GM12878 (cell line): ENCODE measurements around the gene KRT73. TPM values are rescaled to one million over a fixed set of nuclear protein-coding genes. Genes with fewer than 3 reads are reported as not detected.

Experiments used
- ATAC-seq: fragments of 200-7000 bp; cut with Tn5 transposase; 3 replicates; pipeline ENCODE4 v1.9.1; 2020; ENCODE audit warnings: mild to moderate bottlenecking, moderate library complexity
- BruUV-seq: library from RNA; stranded (reverse); fragments of 400-500 nt; replicated peaks from 2 replicates; lab custom pipeline; 2021; lab: Mats Ljungman, UMichigan
- CTCF ChIA-PET: fragments of 300-600 bp; sonication (Branson Sonifier 250); formaldehyde crosslinking; extraction: SDS; loops from one replicate; lab custom pipeline; 2021; ENCODE audit warnings: inconsistent platforms; lab: Yijun Ruan, JAX
- POLR2A ChIA-PET: fragments of 350-600 bp; formaldehyde crosslinking; extraction: SDS; loops from one replicate; lab custom pipeline; 2021; ENCODE audit warnings: inconsistent platforms; lab: Charles Lee
- RAD21 ChIA-PET: fragments of 300-600 bp; sonication (Branson Sonifier 250); formaldehyde crosslinking; loops from one replicate; lab custom pipeline; 2023; ENCODE audit warnings: antibody characterized with exemption; ENCODE audit not compliant: unreplicated experiment; lab: Charles Lee
- SMC1A ChIA-PET: fragments of 300-600 bp; sonication (Branson Sonifier 250); formaldehyde crosslinking; loops from one replicate; lab custom pipeline; 2023; ENCODE audit not compliant: unreplicated experiment, uncharacterized antibody; lab: Charles Lee
- DNase-seq: peaks from one replicate; pipeline ENCODE4 v3.0.0-alpha.2; 2011; ENCODE audit warnings: low read depth, low spot score
- FAIRE-seq: peaks from 3 replicates; lab custom pipeline; 2011; peaks lifted over from hg19 to GRCh38; lab: Jason Lieb, UNC
- H2AFZ ChIP-seq: 2 replicates; pipeline ENCODE4 v1.6.0; 2011; ENCODE audit warnings: low read depth, low read length, control low read depth; ENCODE audit not compliant: control insufficient read depth
- H3K27ac ChIP-seq: 2 replicates; pipeline ENCODE4 v1.5.1; 2011; ENCODE audit warnings: control low read depth; ENCODE audit not compliant: control insufficient read depth, insufficient read depth
- H3K27me3 ChIP-seq, 2 experiments: replicated peaks in 1 of 2; 2 replicates each; pipeline versions ENCODE4 v1.6.0 to v1.6.1; 2011; ENCODE audit warnings: low read length in 1 of 2; ENCODE audit not compliant: control insufficient read depth in 2 of 2, insufficient read depth in 2 of 2
- H3K36me3 ChIP-seq, 2 experiments: 2 replicates each; pipeline ENCODE4 v1.5.1; 2011; ENCODE audit warnings: low read length in 1 of 2; ENCODE audit not compliant: control insufficient read depth in 2 of 2, insufficient read depth in 2 of 2
- H3K4me1 ChIP-seq: 2 replicates; pipeline ENCODE4 v1.6.1; 2011; ENCODE audit warnings: mild to moderate bottlenecking, low read length, moderate library complexity, mixed read lengths; ENCODE audit not compliant: control insufficient read depth, insufficient read depth
- H3K4me2 ChIP-seq: 2 replicates; pipeline ENCODE4 v1.6.0; 2011; ENCODE audit warnings: control low read depth; ENCODE audit not compliant: control insufficient read depth, insufficient read depth
- H3K4me3 ChIP-seq: fragments of 200-600 bp; sonication (generic); 2 replicates; pipeline ENCODE4 v1.5.1; 2016
- H3K79me2 ChIP-seq: 2 replicates; pipeline ENCODE4 v1.6.0; 2011; ENCODE audit warnings: low read length; ENCODE audit not compliant: control insufficient read depth, insufficient read depth
- H3K9ac ChIP-seq: 2 replicates; pipeline ENCODE4 v1.8.0; 2011; ENCODE audit warnings: low read length, control low read depth, mixed read lengths; ENCODE audit not compliant: control insufficient read depth, insufficient read depth
- H3K9me3 ChIP-seq: replicated peaks from 3 replicates; pipeline ENCODE4 v1.5.1; 2011; ENCODE audit warnings: mild to moderate bottlenecking, low read length; ENCODE audit not compliant: control insufficient read depth, insufficient read depth
- H4K20me1 ChIP-seq: 2 replicates; pipeline ENCODE4 v1.6.0; 2011; ENCODE audit not compliant: control insufficient read depth, insufficient read depth
- CHD4 ChIP-seq: fragments of 200-600 bp; sonication (generic); IDR thresholded peaks from 2 replicates; pipeline ENCODE4 v1.6.1; 2016; ENCODE audit warnings: mild to moderate bottlenecking
- E2F8 ChIP-seq: fragments of 450-650 bp; IDR thresholded peaks from 2 replicates; pipeline ENCODE4 v1.6.1; 2018; ENCODE audit warnings: mild to moderate bottlenecking, low read depth, moderate library complexity; ENCODE audit not compliant: partially characterized antibody
- EGR1 ChIP-seq, 2 experiments: IDR thresholded peaks; 1 replicate in 1 of 2; 2 replicates in 1 of 2; pipeline ENCODE4 v1.6.1; 2011 to 2012; ENCODE audit warnings: low read depth in 2 of 2, low read length in 2 of 2, borderline replicate concordance in 1 of 2, mild to moderate bottlenecking in 1 of 2, moderate library complexity in 1 of 2
- JUNB ChIP-seq: IDR thresholded peaks from 2 replicates; pipeline ENCODE4 v1.6.1; 2016; ENCODE audit warnings: antibody characterized with exemption, mild to moderate bottlenecking
- MYB ChIP-seq: fragments of 150-350 bp; IDR thresholded peaks from 2 replicates; pipeline ENCODE4 v1.6.1; 2014; ENCODE audit warnings: mild to moderate bottlenecking, low read depth, low read length, borderline replicate concordance
- NKRF ChIP-seq: fragments of 450-650 bp; conservative IDR thresholded peaks from 2 replicates; pipeline ENCODE4 v1.6.1; 2017; ENCODE audit warnings: mild to moderate bottlenecking, moderate library complexity
- PAX8 ChIP-seq: fragments of 450-650 bp; IDR thresholded peaks from 2 replicates; pipeline ENCODE4 v1.6.1; 2017; ENCODE audit warnings: mild to moderate bottlenecking, moderate library complexity
- PML ChIP-seq: IDR thresholded peaks from 2 replicates; pipeline ENCODE4 v1.6.1; 2012; ENCODE audit warnings: low read length, inconsistent platforms
- RB1 ChIP-seq: fragments of 450-650 bp; formaldehyde crosslinking; IDR thresholded peaks from 2 replicates; pipeline ENCODE4 v1.6.1; 2017; ENCODE audit warnings: mild to moderate bottlenecking, borderline replicate concordance
- SMC3 ChIP-seq: IDR thresholded peaks from 2 replicates; pipeline ENCODE4 v1.6.1; 2011; ENCODE audit warnings: low read length, improper control_type of control experiment, borderline replicate concordance
- WGBS: methylation state at CpG from one replicate; pipeline ENCODE4 v1.1.6; 2016; ENCODE audit warnings: low lambda C conversion rate; ENCODE audit not compliant: insufficient replicate concordance, insufficient coverage; ENCODE audit errors: missing lambda C conversion rate; 5-methylcytosine and 5-hydroxymethylcytosine counted together
- in situ Hi-C: fragments of 300-500 bp; cut with MboI; formaldehyde crosslinking; loops from 9 replicates; pipeline ENCODE4 v1.14.3; 2018; ENCODE audit warnings: mixed read lengths
- intact Hi-C: fragments of 100-400 bp; cut with micrococcal nuclease; formaldehyde crosslinking; loops from one replicate; pipeline ENCODE4 v1.14.2; 2022; ENCODE audit not compliant: unreplicated experiment
- polyA plus RNA-seq, 11 experiments: library from polyadenylated mRNA; depleted of rRNA in 4 of 11; unstranded in 6 of 11; stranded (reverse) in 5 of 11; fragments of >200 nt; fragmentation: Nextera tagmentation in 4 of 11; fragmentation: Illumina TruSeq in 1 of 11; extraction: Ambion mirVana in 4 of 11; extraction: Trizol in 1 of 11; gene quantifications; 1 replicate in 1 of 11; 2 replicates in 10 of 11; pipeline versions ENCODE4 v1.2.1 to v1.2.3, GENCODE V29; 2011 to 2016; ENCODE audit warnings: inconsistent platforms in 2 of 11, missing spikeins in 2 of 11, low read depth in 1 of 11
- total RNA-seq, 4 experiments: library from RNA; depleted of rRNA in 3 of 4; stranded (reverse); fragments of >200 nt in 3 of 4; fragmentation: Illumina TruSeq in 1 of 4; extraction: Trizol in 1 of 4; gene quantifications; 2 replicates each; pipeline versions ENCODE4 v1.2.1 to v1.2.3, GENCODE V29; 2013 to 2021
- TF ChIP-seq, protein P1 (sequence below): fragments of 450-650 bp; formaldehyde crosslinking; IDR thresholded peaks from 2 replicates; pipeline ENCODE4 v1.4.0; 2020; ENCODE audit warnings: mild to moderate bottlenecking, moderate library complexity
- TF ChIP-seq, protein P2 (sequence below): fragments of 450-650 bp; IDR thresholded peaks from 2 replicates; pipeline ENCODE4 v1.6.1; 2016; ENCODE audit warnings: mild to moderate bottlenecking

KRT73 gene
- total and polyA plus RNA-seq, 10 of the 15 experiments (the other 5 are each of a cell fraction or from before 2014, with no cell fraction given), result not detected

GRCh38 chr12:52606581-52607218 lies 11.7 kb downstream of the KRT73 start (continued):
- TF ChIP-seq, protein P1, sequence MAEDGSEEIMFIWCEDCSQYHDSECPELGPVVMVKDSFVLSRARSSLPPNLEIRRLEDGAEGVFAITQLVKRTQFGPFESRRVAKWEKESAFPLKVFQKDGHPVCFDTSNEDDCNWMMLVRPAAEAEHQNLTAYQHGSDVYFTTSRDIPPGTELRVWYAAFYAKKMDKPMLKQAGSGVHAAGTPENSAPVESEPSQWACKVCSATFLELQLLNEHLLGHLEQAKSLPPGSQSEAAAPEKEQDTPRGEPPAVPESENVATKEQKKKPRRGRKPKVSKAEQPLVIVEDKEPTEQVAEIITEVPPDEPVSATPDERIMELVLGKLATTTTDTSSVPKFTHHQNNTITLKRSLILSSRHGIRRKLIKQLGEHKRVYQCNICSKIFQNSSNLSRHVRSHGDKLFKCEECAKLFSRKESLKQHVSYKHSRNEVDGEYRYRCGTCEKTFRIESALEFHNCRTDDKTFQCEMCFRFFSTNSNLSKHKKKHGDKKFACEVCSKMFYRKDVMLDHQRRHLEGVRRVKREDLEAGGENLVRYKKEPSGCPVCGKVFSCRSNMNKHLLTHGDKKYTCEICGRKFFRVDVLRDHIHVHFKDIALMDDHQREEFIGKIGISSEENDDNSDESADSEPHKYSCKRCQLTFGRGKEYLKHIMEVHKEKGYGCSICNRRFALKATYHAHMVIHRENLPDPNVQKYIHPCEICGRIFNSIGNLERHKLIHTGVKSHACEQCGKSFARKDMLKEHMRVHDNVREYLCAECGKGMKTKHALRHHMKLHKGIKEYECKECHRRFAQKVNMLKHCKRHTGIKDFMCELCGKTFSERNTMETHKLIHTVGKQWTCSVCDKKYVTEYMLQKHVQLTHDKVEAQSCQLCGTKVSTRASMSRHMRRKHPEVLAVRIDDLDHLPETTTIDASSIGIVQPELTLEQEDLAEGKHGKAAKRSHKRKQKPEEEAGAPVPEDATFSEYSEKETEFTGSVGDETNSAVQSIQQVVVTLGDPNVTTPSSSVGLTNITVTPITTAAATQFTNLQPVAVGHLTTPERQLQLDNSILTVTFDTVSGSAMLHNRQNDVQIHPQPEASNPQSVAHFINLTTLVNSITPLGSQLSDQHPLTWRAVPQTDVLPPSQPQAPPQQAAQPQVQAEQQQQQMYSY, result no peak
- TF ChIP-seq PML (no peak), PAX8 (no peak), NKRF (no peak), MYB (no peak)

DNA sequence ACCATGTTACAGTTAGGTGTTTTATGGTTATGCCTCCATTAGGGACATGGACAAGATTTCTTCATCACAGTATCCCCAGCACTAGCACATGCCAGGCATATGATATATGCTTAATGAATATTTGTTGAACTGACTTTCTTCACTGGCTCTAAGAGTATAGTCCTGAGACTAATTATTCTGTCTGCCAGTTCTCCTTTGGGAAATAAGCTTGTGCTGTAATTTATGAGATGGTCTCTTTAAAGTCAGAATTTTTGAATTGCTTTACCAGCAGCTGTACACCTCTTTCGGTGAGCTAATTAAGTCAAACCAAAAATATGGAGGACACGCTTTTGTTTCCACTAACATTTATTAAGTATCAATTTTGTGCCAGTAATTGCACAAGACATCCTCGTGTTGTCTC lies 12.3 kb downstream of the KRT73 start:
- Histone ChIP-seq H2AFZ (no peak overlapping the region), H4K20me1 (no peaks in the 10 kb centered on the region), H3K4me3 (no peak overlapping the region), H3K9me3 (no peaks in the 10 kb centered on the region), H3K36me3 (no peaks in the 10 kb centered on the region), H3K9ac (no peak overlapping the region), H3K4me2 (no peak overlapping the region), H3K27ac (no peak overlapping the region), H3K4me1 (no peaks in the 10 kb centered on the region), H3K79me2 (no peaks in the 10 kb centered on the region), H3K27me3 (peaks cover 3 to 6% of the 10 kb centered on the region in 2 experiments; a peak in 3 of 4 replicates)
- FAIRE-seq (no peak), ATAC-seq (no peak), DNase-seq (no peak)
- in situ Hi-C loops (no loop called here), intact Hi-C loops (no loop called here)
- ChIA-PET POLR2A (no interaction called here), CTCF (no interaction called here), RAD21 (no interaction called here), SMC1A (no interaction called here)
- no TSS peak for BruUV-seq
- WGBS, result 27% methylated on average over 3 of the region's 3 CpGs
- TF ChIP-seq CHD4 (no peak), RB1 (no peak), E2F8 (no peak), SMC3 (no peak), JUNB (no peak), EGR1 (IDR thresholded peaks at IDR 0.05; ENCODE audit: borderline replicate concordance in 1 of 2, low read depth in 2 of 2, low read length in 2 of 2) (no peak)
- TF ChIP-seq, protein P2, sequence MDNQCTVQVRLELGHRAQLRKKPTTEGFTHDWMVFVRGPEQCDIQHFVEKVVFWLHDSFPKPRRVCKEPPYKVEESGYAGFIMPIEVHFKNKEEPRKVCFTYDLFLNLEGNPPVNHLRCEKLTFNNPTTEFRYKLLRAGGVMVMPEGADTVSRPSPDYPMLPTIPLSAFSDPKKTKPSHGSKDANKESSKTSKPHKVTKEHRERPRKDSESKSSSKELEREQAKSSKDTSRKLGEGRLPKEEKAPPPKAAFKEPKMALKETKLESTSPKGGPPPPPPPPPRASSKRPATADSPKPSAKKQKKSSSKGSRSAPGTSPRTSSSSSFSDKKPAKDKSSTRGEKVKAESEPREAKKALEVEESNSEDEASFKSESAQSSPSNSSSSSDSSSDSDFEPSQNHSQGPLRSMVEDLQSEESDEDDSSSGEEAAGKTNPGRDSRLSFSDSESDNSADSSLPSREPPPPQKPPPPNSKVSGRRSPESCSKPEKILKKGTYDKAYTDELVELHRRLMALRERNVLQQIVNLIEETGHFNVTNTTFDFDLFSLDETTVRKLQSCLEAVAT, result no peak
